ENCODE measurements around the gene PRR27.
"Not testable (repeated sequence)": the region's sequence is repeated elsewhere in the genome, so short reads cannot be mapped to it uniquely, and the experiment has no call there.

PRR27 gene

DNA sequence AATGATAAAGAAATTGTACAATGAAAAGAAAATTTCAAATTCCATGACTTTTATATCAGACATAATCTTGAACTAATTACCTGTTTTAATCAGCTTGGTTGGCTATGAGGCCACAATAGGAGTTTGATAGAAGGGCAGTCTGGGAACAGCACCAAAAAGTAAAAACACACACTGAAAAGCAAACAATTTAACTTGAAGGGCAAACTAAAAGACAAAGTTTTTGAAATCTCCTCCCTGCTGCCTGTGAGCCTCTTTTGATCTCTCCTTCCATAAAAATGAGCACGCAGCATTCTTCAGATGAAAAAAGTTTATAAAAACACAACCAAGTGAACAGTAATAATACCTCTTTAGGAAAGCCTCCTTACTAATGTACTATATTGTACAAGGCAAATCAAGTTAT is 49.6 kb downstream of the PRR27 start:
- DNase-seq: no peak

GRCh38 chr4:70212752-70213151 is 58.7 kb downstream of the PRR27 start:
- DNase-seq: not testable (repeated sequence)

All from fibroblast of skin of right quadriceps (primary cell).